NOMO-1 treated with DMSO at 0.1 percent for 48 hours (cell line): ENCODE measurements around the gene ABCC10.
"Not testable (repeated sequence)": the region's sequence is repeated elsewhere in the genome, so short reads cannot be mapped to it uniquely, and the experiment has no call there.

ENCODE experiments used
- DNase-seq: peaks from one replicate; lab custom pipeline; 2025; ENCODE audit not compliant: unreplicated experiment; lab: John Stamatoyannopoulos, UW

ABCC10 gene

DNA sequence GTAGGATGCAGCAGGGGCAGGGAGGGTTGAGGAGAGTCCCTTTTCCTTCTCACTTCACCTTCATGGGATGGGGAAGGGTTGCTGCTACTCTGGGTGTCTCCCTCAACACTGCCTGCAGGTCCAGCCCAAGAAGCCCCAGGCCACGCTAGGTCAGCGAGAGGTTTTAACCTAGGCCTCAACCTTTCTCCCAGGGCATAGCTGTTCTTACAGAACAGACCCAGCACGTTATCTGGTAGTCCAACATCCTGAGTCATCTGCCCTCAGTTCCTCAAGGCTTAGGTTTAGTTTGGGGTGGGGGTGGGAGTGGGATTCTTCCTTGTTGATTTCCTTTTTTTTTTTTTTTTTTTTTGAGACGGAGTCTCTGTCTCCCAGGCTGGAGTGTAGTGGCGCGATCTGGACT is 67.0 kb downstream of the ABCC10 start:
- DNase-seq: no peak

GRCh38 chr6:43494766-43495165 is 67.4 kb downstream of the ABCC10 start:
- DNase-seq: no peak

DNA sequence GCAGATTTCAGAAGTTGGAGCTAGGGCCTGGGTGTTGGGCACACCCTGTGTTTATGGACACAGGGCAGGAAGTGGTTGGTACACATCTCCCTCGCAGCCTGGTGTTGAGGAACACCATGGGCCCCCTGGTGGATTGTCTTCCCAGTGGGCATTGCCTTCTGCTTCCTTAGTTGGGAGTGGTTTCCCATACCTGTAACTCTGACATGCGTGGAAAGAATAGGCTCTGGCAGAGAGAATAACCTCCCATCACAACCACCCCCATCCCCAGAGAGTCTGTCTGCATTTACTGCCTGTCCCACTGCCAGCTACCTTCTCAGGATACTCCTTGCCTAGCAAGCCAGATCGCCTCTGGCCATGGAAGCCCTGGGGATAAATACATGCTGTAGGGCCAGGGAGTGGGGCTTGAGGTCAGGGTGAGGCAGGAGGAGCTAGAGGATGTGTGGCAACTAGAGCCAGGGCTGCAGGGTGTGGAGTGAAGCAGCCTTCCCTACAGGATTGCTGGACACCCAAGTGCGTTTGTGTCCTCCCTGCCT is 68.1 kb downstream of the ABCC10 start:
- no peak for DNase-seq

DNA sequence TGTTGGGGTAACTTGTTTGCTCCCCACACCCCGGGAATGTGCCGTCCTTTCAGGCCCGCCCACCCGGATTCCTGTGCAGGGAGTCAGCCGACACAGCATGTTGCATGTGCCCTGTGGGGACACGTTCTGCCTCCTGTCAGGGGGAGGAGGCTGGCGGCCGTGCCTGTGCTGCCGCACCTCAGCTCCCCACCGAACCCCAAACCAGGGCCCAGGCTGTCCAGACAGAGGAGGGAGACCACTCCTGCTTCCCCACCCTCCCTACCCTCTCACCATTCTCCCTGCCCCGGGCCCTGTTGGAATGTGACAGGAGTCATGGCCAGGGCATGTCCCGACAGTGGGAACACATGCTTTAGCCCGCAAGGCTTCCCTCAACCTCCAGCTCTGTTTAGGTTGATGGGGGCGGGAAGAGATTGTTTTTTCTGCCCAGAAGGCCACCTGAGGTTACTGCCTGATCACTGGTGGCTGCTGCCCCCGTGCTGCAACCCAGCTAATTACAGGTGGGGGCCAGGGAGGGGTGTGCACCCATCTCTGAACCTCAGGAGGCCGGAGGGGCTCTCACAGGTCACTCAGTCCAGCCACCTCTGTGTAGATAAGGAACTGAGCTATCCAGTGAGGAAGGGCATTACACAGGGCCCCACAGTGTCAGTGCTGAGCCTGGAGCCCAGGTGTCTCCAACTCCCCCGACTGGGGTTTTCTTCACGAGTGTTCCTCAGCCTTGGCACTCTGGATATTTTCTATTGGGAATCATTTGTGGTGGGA is 69.2 kb downstream of the ABCC10 start:
- no peak for DNase-seq

DNA sequence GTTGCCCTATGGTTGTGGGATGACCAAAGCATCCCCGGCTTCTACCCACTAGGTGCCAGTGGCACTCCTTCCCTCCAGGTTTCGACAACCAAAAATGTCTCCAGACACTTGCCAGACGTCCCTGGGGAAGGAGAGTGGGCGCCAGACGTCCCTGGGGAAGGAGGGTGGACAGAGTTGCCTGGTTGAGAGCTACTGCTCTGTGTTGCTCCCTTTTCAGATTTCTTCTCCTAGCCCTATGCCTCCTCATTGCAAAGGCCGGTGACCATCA is 69.7 kb downstream of the ABCC10 start:
- no peak for DNase-seq

GRCh38 chr6:43497689-43498088 is 70.3 kb downstream of the ABCC10 start:
- DNase-seq: no peak

DNA sequence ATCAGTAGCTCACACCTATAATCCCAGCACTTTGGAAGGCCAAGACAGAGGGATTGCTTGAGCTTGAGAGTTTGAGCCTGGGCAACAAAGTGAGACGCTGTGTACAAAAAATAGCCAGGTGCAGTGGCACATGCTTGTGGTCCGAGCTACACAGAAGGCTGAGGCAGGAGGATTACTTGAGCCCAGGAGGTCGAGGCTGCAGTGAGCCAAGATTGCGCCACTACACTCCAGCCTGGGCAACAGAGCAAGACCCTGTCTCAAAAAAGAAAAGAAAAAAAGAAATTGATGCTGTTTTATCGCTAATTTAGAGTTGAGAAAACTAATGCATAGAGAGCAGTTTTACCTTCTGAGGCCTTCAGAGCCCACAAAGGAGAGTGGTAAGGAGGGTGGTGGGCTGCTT is 71.0 kb downstream of the ABCC10 start:
- DNase-seq: not testable (repeated sequence)

DNA sequence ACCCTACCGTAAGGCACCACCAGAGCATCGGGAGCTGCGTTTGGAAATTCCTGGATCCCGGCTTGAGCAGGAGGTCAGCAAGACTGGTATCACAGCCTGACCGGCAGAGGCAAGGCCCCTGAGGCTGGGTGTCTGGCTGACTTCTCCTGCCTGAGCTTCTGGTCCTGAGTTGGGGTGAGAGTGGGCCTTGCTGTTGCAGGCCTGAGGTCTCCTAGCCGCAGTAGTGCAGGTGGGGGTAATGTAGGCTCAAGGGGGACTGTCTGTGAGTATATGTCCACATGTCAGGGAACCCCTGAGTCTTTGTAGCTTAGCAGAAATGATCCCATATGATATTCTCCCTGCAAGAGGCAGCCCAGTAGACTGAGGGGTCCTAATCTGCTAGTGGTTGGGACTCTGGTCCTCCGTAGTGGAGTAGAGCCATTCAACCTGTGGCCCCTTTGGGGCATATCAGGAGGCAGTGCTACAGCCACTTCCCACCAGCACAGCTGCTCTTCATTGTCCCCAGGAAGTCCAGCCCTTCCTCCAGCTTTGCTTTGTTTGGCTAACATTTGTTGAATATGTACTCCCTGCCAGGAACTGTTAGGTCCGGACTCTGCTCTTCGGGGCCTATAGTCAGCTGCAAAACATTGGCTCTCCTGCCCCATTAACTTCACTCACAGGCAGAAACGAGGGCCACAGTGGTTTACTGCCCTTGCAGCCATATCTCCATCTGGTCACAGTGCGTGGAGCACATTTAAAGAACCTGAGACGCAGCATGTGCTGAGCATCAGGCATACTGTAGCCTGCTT is 71.9 kb downstream of the ABCC10 start:
- DNase-seq: no peak
